ENCODE measurements around the gene PPM1E.

GRCh38 chr17:58840820-58841612, 85.4 kb downstream of the PPM1E start:
- TF ChIP-seq CTCF (IDR thresholded peaks at IDR 0.05): no peak
- no peak for TF ChIP-seq POLR2A (IDR thresholded peaks at IDR 0.05)
- no peak for TF ChIP-seq EP300 (IDR thresholded peaks at IDR 0.05)
